Amniotic stem cell (primary cell): ENCODE results near the gene NMNAT2.
"Not testable (repeated sequence)": the region's sequence is repeated elsewhere in the genome, so short reads cannot be mapped to it uniquely, and the experiment has no call there.

Experiments
- DNase-seq: peaks from one replicate; lab custom pipeline; 2025; lab: John Stamatoyannopoulos, UW

Gene NMNAT2

GRCh38 chr1:183417772-183418491, at the start of gene NMNAT2:
Gene NMNAT2 (minus strand): TSS chr1:183418380. CDS start chr1:183418267, 113 bp downstream.
- no peak for DNase-seq

GRCh38 chr1:183467687-183468086, 49.5 kb upstream of the NMNAT2 start:
- DNase-seq, result no peak

- DNase-seq, result no peak
Observed at GRCh38 chr1:183466781-183467180, 48.6 kb upstream of the NMNAT2 start.

GRCh38 chr1:183463566-183463965, 45.4 kb upstream of the NMNAT2 start:
- no peak for DNase-seq

GRCh38 chr1:183461350-183461749, 43.2 kb upstream of the NMNAT2 start:
- no peak for DNase-seq

- DNase-seq, result no peak
Observed at GRCh38 chr1:183460596-183460995, 42.4 kb upstream of the NMNAT2 start.

GRCh38 chr1:183457449-183457848, 39.3 kb upstream of the NMNAT2 start:
- no peak for DNase-seq

- no peak for DNase-seq
Observed at GRCh38 chr1:183456826-183457225, 38.6 kb upstream of the NMNAT2 start.

- no peak for DNase-seq
Observed at GRCh38 chr1:183454377-183454776, 36.2 kb upstream of the NMNAT2 start.

- DNase-seq, result no peak
Observed at GRCh38 chr1:183450093-183450492, 31.9 kb upstream of the NMNAT2 start.

- no peak for DNase-seq
Observed at GRCh38 chr1:183449223-183449770, 31.1 kb upstream of the NMNAT2 start.

- no peak for DNase-seq
Observed at GRCh38 chr1:183444243-183444642, 26.1 kb upstream of the NMNAT2 start.

GRCh38 chr1:183443466-183443865, 25.3 kb upstream of the NMNAT2 start:
- DNase-seq, result no peak

GRCh38 chr1:183443011-183443410, 24.8 kb upstream of the NMNAT2 start:
- no peak for DNase-seq

GRCh38 chr1:183438060-183438459, 19.9 kb upstream of the NMNAT2 start:
- no peak for DNase-seq

- no peak for DNase-seq
Observed at GRCh38 chr1:183435497-183435896, 17.3 kb upstream of the NMNAT2 start.

GRCh38 chr1:183433703-183434102, 15.5 kb upstream of the NMNAT2 start:
- no peak for DNase-seq

- no peak for DNase-seq
Observed at GRCh38 chr1:183432548-183432875, 14.3 kb upstream of the NMNAT2 start.

GRCh38 chr1:183431840-183432547, 13.8 kb upstream of the NMNAT2 start:
- DNase-seq, result no peak

GRCh38 chr1:183427591-183427990, 9.4 kb upstream of the NMNAT2 start:
- not testable (repeated sequence) for DNase-seq

- no peak for DNase-seq
Observed at GRCh38 chr1:183424691-183425090, 6.5 kb upstream of the NMNAT2 start.

GRCh38 chr1:183423541-183423940, 5.4 kb upstream of the NMNAT2 start:
- no peak for DNase-seq

- no peak for DNase-seq
Observed at GRCh38 chr1:183419399-183419798, 1.2 kb upstream of the NMNAT2 start.
